HG02938 (cell line): ENCODE results near the gene MACF1.
"Not testable (repeated sequence)": the region's sequence is repeated elsewhere in the genome, so short reads cannot be mapped to it uniquely, and the experiment has no call there.

Experiments
- ATAC-seq: cut with Tn5 transposase; IDR thresholded peaks from one replicate; pipeline ENCODE4 v1.9.1; 2021; ENCODE audit warnings: mild to moderate bottlenecking, moderate library complexity; ENCODE audit not compliant: unreplicated experiment

MACF1 gene

GRCh38 chr1:39174390-39175081 is 30.0 kb upstream of the MACF1 start:
- no peak for ATAC-seq

DNA sequence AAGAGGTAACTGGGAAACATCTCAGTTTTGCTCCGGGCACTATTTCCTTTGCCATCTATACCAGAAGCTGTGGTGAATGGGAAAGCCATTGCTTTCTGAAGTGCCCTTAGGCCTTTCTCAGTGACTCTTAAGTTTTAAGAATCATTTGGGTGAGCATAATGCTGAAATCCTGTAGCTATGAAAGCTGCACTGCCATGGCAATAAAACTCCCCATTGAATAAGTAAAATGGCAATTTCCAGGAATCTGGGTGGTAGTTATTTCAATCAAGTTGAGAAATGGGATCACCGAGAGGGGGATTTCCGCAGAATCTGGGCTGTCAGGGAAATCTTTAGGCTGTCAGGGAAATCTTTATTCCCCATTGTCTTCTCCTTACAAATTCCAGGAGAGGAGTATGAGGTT is 26.8 kb upstream of the MACF1 start:
- no peak for ATAC-seq

GRCh38 chr1:39178541-39179431 is 25.7 kb upstream of the MACF1 start:
- ATAC-seq = no peak

DNA sequence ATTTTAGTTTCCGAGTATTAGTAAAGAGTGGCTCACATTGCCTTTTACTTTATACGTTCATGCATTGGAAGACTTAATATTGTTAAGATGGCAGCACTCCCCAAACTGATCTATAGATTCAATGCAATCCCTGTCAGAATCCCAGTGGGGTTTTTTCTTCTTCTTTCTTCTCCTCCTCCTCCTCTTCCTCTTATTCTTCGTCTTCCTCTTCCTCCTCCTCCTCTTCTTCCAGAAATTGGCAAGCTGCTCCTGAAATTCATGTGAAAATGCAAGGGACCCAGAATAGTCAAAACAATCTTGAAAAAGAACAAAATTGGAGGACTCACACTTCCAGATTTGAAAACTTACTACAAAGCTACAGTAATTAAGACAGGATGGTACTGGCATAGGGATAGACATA is 23.2 kb upstream of the MACF1 start:
- no peak for ATAC-seq

- no peak for ATAC-seq
These were observed 21.7 kb upstream of the MACF1 start for GRCh38 chr1:39182804-39183203.

- no peak for ATAC-seq
These were observed 20.8 kb upstream of the MACF1 start for GRCh38 chr1:39183503-39184353.

DNA sequence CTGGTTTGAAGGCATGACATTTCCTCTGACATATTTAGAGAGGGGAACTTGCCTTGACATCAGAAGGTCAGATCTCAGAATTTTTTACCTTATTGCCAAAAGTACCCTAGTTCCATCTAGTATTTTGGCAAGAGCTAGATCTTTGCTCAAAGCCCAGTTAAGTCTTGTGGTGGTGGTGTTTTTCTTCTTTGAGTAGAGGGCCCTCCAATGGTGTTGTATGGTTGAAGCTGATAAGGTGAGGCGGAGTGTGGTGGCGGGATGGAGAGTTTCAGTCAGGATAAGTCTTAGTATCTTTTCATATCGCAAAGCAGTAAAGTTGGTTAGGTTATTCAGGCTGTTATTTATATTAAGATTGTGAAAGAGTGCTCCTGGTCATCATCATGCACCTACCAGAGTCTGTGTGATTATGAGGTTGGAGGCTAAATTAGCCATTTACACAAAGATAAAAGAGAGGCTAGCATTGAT is 20.1 kb upstream of the MACF1 start:
- ATAC-seq = no peak

DNA sequence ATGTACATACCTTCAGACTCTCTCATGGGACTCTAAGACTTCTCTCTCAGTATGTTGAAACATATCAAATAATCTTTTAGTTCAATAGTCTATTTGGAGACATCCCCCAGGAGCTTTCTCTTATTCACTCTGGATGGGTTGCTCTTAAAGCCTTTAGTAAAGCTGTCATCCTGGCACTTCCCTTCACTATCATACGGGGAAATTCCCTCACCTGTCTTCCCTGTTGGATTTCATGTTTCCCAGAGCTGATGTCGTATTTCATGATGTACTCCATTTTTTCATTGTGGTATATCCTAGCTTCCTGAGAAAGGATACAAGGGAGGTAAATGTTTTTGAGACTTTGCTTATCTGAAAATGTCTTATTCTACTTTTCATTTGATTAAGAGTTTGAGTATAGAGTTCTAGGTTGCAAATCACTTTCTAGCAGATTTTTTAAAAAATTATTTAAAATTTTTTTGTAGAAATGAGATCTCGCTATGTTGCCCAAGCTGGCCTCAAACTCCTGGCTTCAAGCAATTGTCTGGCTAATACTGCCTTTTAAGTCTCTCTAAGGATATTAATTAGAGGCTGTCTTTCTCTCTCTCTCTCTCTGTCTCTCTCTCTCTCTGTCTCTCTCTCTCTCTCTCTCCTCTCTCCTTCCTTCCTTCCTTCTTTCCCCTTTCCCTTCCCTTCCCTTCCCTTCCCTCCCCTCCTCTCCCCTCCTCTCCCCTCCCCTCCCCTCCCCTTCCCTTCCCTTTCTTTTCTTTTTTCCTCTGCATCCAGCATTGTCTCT is 17.0 kb upstream of the MACF1 start:
- ATAC-seq = no peak

DNA sequence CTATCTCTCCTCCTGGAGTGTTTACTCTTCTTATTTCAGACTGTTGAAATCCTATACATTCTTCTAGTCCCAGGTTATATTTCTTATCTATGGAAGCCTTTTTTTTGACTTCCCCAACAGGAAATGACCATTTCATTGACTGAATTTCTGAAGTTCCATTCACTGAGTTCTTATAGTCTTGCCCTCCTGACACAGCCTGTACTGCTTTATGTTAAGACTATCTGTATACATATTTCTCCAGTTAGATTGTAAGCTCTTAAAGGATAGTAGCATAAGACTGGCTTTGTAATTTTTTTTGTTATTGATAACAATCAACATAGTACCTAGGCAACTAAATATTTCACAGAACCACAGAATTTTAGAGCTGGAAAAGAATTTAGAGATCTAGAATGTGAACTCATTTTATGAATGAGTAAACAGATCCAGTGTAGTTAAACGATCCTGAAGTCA is 14.9 kb upstream of the MACF1 start:
- ATAC-seq = no peak

DNA sequence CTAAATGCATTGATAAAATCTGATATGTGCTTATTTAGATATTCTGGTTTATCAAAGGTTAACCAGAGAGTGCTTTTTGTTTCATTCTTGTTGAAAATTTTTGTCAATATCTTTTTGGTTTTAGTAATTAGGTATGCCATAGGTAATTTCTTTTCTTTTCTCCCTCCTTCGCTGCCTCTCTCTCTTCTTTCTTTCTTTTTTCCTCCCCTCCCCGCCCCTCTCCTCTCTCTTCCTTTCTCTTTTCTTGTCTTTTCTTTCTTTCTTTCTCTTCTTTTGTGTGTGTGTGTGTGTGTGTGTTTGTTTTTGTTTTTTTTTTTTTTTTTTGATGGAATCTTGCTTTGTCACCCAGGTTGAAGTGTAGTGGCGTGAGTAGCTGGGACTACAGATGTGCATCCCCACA is 14.4 kb upstream of the MACF1 start:
- ATAC-seq = no peak

DNA sequence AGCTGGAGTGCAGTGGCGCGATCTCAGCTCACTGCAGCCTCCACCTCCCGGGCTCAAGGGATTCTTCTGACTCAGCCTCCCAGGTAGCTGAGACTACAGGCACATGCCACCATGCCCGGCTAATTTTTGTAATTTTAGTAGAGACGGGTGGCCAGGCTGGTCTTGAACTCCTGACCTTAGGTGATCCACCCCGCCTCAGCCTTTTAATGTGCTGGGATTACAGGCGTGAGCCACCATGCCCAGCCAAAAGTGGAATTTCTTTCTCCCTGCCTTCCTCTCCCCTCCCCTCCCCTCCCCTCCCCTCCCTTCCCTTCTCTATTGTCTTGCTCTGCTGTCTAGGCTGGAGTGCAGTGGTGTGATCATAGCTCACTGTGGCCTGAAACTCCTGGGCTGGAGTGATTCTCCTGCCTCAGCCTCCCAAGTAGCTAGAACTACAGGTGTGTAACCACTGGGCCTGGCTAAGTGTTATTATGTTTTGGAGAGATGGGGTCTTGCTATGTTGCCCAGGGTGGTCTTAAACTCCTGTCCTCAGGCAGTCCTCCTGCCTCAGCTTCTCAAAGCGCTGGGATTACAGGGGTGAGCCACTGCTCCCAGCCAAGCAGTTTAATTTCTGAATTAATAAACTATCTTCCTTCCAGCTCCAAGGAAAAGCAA is 10.0 kb upstream of the MACF1 start:
- no peak for ATAC-seq

DNA sequence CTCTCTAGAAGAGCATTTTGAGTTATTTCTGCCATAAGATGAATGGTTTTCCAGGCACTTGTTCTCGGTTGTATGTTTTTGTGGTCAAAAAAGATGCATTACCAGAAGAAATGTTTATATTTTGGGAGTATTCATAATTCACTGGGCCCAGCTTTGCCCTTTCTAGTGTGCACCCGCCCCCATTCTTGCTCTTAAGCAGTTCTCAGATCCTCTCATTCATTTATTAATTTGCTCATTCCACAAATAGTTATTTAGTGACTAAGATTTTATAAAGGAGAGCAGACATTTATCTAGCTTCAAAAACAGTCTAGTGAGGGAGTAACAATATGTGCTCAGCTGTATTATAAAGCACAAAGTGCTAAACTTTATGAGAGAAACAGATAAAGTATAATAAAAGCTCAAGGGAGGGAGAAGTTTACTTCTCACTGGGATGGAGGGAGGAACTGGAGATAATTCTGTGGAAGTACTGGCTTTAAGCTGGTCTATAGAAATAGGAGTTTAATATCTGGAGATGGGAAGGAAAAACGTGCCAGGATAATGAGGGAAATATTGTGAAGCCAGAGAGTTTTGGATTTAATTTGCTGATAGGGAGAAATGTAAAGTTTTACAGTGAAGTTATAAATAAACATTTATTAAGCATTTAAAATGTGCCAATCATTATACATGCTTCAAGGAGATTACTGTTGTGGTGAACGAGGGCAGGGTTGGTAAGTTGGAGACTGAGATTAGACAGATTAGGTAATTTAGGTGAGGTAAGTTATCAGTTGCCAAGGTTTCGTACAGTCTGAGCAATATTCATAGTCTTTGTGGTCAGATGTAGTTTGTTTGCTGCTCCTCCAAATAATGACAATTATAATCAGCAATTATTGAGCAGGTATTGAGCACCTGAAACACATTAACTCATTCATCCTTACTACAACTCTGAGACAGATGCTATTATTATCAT is 9.1 kb upstream of the MACF1 start:
- ATAC-seq = no peak

DNA sequence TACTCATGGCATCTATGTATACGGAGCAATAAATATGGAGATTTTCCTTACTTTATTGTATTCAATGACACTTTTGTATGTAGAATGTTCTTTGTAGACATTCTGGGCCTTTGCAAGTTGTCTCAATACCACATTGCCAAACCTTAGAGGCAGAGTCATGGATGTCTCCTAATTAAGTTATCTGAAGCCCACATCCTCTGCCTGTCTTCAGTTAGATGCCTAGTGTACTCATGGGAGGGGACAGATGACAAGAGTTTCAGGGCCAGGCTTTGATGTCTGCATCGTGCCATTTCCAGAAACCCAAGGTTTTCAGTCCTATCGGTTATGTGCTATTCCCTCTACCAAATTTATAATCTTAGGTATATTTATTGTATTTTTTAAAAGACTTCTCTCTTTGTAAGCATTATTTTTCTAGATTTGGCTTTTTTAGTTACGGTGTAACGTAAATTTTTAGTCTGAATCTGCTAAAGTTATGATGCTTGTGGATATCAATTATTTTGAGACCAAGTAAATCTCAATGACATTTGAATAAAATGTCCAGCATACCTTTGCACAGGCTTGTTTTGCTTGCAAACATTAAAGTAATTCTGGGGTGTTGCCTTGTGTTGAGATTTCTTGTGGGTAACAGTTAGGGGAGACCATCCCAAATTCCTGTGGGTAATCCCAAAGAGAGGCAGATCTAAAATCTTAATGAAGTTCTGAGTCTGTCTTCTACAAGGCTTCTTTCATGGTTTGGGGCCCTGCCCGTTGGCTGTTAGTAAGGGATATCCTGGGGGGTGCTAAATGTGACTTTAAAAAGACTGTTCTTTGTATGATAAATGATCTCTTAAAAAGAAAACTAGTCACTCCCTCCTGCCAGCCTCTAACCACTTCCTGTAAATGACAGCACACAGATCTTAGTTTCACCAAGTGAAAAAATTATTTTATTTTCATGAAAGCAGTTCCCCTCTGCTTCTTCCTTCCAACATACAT is 8.0 kb upstream of the MACF1 start:
- ATAC-seq = peak; percentile 44

GRCh38 chr1:39199593-39199992 is 4.9 kb upstream of the MACF1 start:
- no peak for ATAC-seq

DNA sequence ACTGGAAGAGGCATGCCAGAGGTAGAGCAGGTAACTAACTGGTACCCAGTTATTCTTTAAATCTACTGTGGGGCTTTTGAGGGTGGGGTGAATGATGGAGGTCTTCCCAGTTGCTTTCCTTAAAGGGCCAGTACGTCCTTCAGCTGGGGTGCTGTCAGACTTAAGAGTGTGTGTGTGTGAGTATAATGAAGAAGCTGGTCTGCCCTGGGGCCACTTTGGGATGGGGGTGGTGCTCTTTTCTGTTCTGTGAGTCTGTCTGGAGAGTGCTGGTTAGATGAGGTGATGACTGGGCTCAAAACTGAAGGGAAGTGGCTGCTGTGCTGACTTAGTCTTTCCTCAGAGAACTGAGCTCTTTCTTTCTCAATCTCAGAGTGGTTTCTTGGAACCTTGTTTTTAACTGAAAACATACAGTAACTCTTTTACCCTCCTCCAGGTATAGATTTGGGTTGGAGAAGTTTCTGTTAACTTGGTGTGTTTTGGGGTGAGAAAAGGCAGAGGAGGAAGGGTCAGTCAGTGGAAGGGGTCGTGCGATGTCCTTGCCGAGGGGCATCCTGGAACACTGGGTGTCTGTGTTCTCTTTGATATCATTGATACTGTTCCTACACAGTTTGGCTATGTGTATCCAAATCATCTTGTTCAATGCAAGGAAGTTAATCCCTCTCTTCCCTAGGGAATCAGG is 746 bp downstream of the MACF1 start:
- ATAC-seq = no peak

- ATAC-seq = no peak
These were observed 1.4 kb downstream of the MACF1 start for GRCh38 chr1:39205781-39206464.

GRCh38 chr1:39208360-39208759 is 3.9 kb downstream of the MACF1 start:
- not testable (repeated sequence) for ATAC-seq
